Limb (tissue), 2 donors: ENCODE data around the gene UGT1A3.
"Not testable (repeated sequence)": the region's sequence is repeated elsewhere in the genome, so short reads cannot be mapped to it uniquely, and the experiment has no call there.

Source experiments
- DNase-seq, 2 donors: peaks; one replicate each; pipeline ENCODE4 v3.0.0-alpha.2; 2016; ENCODE audit errors: extremely low spot score in 2 of 2

The UGT1A3 gene

GRCh38 chr2:233728723-233729301 is at the start of gene UGT1A3:
TSS of gene UGT1A3 (plus strand) at chr2:233729042. CDS start at chr2:233729127, 85 bp downstream.
- DNase-seq, result no peak

- DNase-seq, result no peak
Observed at GRCh38 chr2:233679196-233679595, 49.6 kb upstream of the UGT1A3 start.

- no peak for DNase-seq
Observed at GRCh38 chr2:233680361-233681045, 48.3 kb upstream of the UGT1A3 start.

GRCh38 chr2:233681521-233682099 is 47.2 kb upstream of the UGT1A3 start, which contains the start of gene UGT1A7:
TSS of gene UGT1A7 (plus strand) at chr2:233681901. CDS start at chr2:233681938, 37 bp downstream.
- no peak for DNase-seq

- DNase-seq, result no peak
Observed at GRCh38 chr2:233684640-233685039, 44.2 kb upstream of the UGT1A3 start.

- DNase-seq, result no peak
Observed at GRCh38 chr2:233686928-233687327, 41.9 kb upstream of the UGT1A3 start.

- no peak for DNase-seq
Observed at GRCh38 chr2:233688341-233688740, 40.5 kb upstream of the UGT1A3 start.

GRCh38 chr2:233689031-233689430 is 39.8 kb upstream of the UGT1A3 start:
- no peak for DNase-seq

GRCh38 chr2:233689501-233689900 is 39.3 kb upstream of the UGT1A3 start:
- no peak for DNase-seq

GRCh38 chr2:233690444-233690843 is 38.4 kb upstream of the UGT1A3 start:
- no peak for DNase-seq

- no peak for DNase-seq
Observed at GRCh38 chr2:233691443-233692433, 37.1 kb upstream of the UGT1A3 start.

- no peak for DNase-seq
Observed at GRCh38 chr2:233692648-233693047, 36.2 kb upstream of the UGT1A3 start, which contains the start of gene UGT1A6. TSS of gene UGT1A6 (plus strand) at chr2:233692890. CDS start at chr2:233693005, 115 bp downstream.

- no peak for DNase-seq
Observed at GRCh38 chr2:233693963-233694362, 34.9 kb upstream of the UGT1A3 start.

- no peak for DNase-seq
Observed at GRCh38 chr2:233698740-233699139, 30.1 kb upstream of the UGT1A3 start.

GRCh38 chr2:233699424-233700027 is 29.3 kb upstream of the UGT1A3 start:
- DNase-seq, result no peak

GRCh38 chr2:233700028-233700635 is 28.7 kb upstream of the UGT1A3 start:
- DNase-seq, result no peak

GRCh38 chr2:233700842-233701241 is 28.0 kb upstream of the UGT1A3 start:
- not testable (repeated sequence) for DNase-seq

GRCh38 chr2:233702238-233702637 is 26.6 kb upstream of the UGT1A3 start:
- no peak for DNase-seq

GRCh38 chr2:233705911-233706506 is 22.8 kb upstream of the UGT1A3 start:
- no peak for DNase-seq

- DNase-seq, result no peak
Observed at GRCh38 chr2:233706720-233707119, 22.1 kb upstream of the UGT1A3 start.
